ENCODE results near the gene ADISSP. TPM values are rescaled to one million over a fixed set of nuclear protein-coding genes. Genes with fewer than 3 reads are reported as not detected.

The ADISSP gene
- total and polyA plus RNA-seq, 2 of the 13 experiments (the other 11 are each of a cell fraction or from before 2014, with no cell fraction given) = 38.3 to 90.6 TPM

DNA sequence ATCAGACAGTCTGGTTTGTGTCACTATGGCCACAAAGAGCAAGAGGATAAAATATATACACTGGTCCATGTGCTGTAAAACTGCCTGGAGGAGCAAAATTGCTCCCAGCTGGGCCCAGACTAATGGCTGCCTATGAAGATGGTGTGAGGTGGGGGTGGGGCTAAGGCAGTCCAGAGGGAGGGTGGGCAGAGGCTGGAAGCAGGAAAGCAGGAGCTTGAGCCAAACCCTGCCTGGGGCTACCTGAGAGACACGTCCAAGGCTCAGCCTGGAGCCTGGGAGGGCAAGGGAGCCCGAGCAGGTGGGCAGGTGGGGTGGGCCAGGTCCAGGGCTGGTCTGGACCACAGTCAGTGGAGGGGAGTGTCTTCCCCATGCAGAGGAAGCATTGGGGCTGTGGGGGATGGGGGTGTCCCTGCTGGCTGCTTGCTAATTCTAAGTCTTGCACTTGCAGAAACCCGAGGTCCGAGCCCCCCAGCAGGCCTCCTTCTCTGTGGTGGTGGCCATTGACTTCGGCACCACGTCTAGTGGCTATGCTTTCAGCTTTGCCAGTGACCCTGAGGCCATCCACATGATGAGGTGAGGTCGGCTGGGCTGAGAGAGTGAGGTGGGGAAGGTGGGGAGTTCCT, 25.6 kb downstream of the ADISSP start:
- Histone ChIP-seq H3K9ac (ENCODE audit: insufficient read depth, low read depth, low read length) (no peak overlapping the region), H2AFZ (ENCODE audit: low read length) (no peak overlapping the region), H3K27ac (ENCODE audit: extremely low read length, insufficient read depth, low read length) (no peak overlapping the region), H3K9me3 (ENCODE audit: low read length) (no peaks in the 10 kb centered on the region), H4K20me1 (ENCODE audit: insufficient read depth, low read length) (no peaks in the 10 kb centered on the region), H3K36me3 (replicated peaks in 1 of 2; ENCODE audit: control insufficient read depth in 1 of 2, insufficient read depth in 2 of 2, low read length in 2 of 2) (no peaks in the 10 kb centered on the region), H3K79me2 (ENCODE audit: insufficient read depth, low read length) (no peaks in the 10 kb centered on the region), H3K4me1 (ENCODE audit: insufficient read depth, low read length) (peaks cover 62% of the 10 kb centered on the region), H3K27me3 (ENCODE audit: control insufficient read depth in 1 of 2, insufficient read depth in 2 of 2, low read length in 2 of 2) (peaks cover 10 to 36% of the 10 kb centered on the region in 2 experiments), H3K4me3 (replicated peaks in 1 of 3; ENCODE audit: insufficient read depth in 1 of 3, low read depth in 2 of 3, low read length in 3 of 3) (no peak overlapping the region), H3K4me2 (ENCODE audit: low read depth, low read length) (no peak overlapping the region)
- intact Hi-C loops (cut with micrococcal nuclease; ENCODE audit: unreplicated experiment) = no loop called here
- in situ Hi-C loops (cut with HindIII; ENCODE audit: extremely low pct_ligation_motif_present, low pct_unique_long_range_greater_than_20kb) = no loop called here
- ATAC-seq (no peak), DNase-seq (ENCODE audit: low spot score) (no peak), FAIRE-seq (no peak)
- ChIA-PET CTCF (ENCODE audit: low intra/inter-chr PET ratio, low total read pairs) (no interaction called here), POLR2A (interaction anchor here (2.7 kb wide), 1 partner anchor 8 kb away, joined by 13 read pairs; no protein-coding TSS in a partner anchor)
- no TSS peak for BruUV-seq (replicated peaks)
- 2% methylated on average over 4 of the region's 7 CpGs for WGBS (ENCODE audit: low lambda C conversion rate)
- TF ChIP-seq ZNF329 (CRISPR knock-in tag; IDR thresholded peaks at IDR 0.05; ENCODE audit: low read depth) = no peak
- peak; percentile 43; the same call in 1 of the 2 replicates for TF ChIP-seq NRL (CRISPR knock-in tag; IDR thresholded peaks at IDR 0.05; ENCODE audit: borderline replicate concordance)

DNA sequence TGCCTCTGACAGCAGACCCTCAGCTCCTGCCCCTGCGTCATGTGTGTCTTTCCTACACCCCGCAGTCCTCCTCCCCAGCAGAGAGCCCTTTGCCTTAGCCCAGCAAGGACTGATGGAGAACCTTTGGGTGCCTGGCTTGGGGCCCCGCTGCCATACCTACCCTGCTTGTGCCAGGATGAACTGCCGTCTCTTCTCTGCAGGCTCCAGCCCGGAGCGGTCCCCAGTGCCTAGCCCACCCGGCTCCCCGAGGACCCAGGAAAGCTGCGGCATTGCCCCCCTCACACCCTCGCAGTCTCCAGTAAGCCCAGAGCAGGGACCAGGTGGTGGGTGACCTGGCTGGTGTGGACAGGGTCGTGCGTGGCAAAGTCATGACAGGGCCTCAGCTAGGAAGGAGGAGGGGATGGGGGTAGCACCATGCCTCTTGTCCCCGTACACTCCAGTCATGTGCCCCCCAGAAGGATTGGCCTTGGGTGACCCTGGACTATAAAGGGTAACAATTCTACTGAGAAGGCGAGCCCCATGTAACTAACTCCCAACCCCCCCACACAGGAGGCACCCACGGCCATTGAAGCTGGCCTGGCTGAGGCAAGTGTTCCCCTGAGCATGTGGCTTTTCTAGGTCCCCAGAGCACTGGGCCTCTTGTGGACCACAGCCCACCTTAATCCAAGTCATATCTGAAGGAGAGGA, 26.8 kb downstream of the ADISSP start:
- CTCF ChIA-PET (ENCODE audit: low intra/inter-chr PET ratio, low total read pairs) = interaction anchor here (0.6 kb wide), 1 partner anchor 25 kb away, joined by 3 read pairs; no protein-coding TSS in a partner anchor
- no peaks in the 10 kb centered on the region for H3K36me3 ChIP-seq (replicated peaks in 1 of 2; ENCODE audit: control insufficient read depth in 1 of 2, insufficient read depth in 2 of 2, low read length in 2 of 2)
- 0 out of 2 replicates have a peak overlapping the region, but pooled peaks have one; percentile 2 for H3K9ac ChIP-seq (ENCODE audit: insufficient read depth, low read depth, low read length)
- no peaks in the 10 kb centered on the region for H3K9me3 ChIP-seq (ENCODE audit: low read length)
- no peaks in the 10 kb centered on the region for H4K20me1 ChIP-seq (ENCODE audit: insufficient read depth, low read length)
- peaks cover 57% of the 10 kb centered on the region for H3K4me1 ChIP-seq (ENCODE audit: insufficient read depth, low read length)
- POLR2A ChIA-PET = interaction anchor here (1.5 to 2.7 kb wide), 3 partner anchors 9 to 80 kb away, joined by 6 to 13 read pairs (median 7); partner anchors contain the start of genes ADISSP and AP5S1
- intact Hi-C loops (cut with micrococcal nuclease; ENCODE audit: unreplicated experiment) (no loop called here), in situ Hi-C loops (cut with HindIII; ENCODE audit: extremely low pct_ligation_motif_present, low pct_unique_long_range_greater_than_20kb) (no loop called here)
- WGBS (ENCODE audit: low lambda C conversion rate) = 59% methylated on average over 13 of the region's 15 CpGs
- DNase-seq (ENCODE audit: low spot score) (no peak), FAIRE-seq (no peak), ATAC-seq (no peak; the same call in 2 of the 3 replicates)
- no peak overlapping the region for H3K4me3 ChIP-seq (replicated peaks in 1 of 3; ENCODE audit: insufficient read depth in 1 of 3, low read depth in 2 of 3, low read length in 3 of 3)
- H3K79me2 ChIP-seq (ENCODE audit: insufficient read depth, low read length) = no peaks in the 10 kb centered on the region
- no TSS peak for BruUV-seq (replicated peaks)
- H3K27ac ChIP-seq (ENCODE audit: extremely low read length, insufficient read depth, low read length) = no peak overlapping the region
- H3K27me3 ChIP-seq (ENCODE audit: control insufficient read depth in 1 of 2, insufficient read depth in 2 of 2, low read length in 2 of 2) = peaks cover 7 to 29% of the 10 kb centered on the region in 2 experiments
- H2AFZ ChIP-seq (ENCODE audit: low read length) = peak overlapping the region; percentile 47
- peak overlapping the region; percentile 52 for H3K4me2 ChIP-seq (ENCODE audit: low read depth, low read length)
- TF ChIP-seq, protein P1, sequence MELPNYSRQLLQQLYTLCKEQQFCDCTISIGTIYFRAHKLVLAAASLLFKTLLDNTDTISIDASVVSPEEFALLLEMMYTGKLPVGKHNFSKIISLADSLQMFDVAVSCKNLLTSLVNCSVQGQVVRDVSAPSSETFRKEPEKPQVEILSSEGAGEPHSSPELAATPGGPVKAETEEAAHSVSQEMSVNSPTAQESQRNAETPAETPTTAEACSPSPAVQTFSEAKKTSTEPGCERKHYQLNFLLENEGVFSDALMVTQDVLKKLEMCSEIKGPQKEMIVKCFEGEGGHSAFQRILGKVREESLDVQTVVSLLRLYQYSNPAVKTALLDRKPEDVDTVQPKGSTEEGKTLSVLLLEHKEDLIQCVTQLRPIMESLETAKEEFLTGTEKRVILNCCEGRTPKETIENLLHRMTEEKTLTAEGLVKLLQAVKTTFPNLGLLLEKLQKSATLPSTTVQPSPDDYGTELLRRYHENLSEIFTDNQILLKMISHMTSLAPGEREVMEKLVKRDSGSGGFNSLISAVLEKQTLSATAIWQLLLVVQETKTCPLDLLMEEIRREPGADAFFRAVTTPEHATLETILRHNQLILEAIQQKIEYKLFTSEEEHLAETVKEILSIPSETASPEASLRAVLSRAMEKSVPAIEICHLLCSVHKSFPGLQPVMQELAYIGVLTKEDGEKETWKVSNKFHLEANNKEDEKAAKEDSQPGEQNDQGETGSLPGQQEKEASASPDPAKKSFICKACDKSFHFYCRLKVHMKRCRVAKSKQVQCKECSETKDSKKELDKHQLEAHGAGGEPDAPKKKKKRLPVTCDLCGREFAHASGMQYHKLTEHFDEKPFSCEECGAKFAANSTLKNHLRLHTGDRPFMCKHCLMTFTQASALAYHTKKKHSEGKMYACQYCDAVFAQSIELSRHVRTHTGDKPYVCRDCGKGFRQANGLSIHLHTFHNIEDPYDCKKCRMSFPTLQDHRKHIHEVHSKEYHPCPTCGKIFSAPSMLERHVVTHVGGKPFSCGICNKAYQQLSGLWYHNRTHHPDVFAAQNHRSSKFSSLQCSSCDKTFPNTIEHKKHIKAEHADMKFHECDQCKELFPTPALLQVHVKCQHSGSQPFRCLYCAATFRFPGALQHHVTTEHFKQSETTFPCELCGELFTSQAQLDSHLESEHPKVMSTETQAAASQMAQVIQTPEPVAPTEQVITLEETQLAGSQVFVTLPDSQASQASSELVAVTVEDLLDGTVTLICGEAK (IDR thresholded peaks at IDR 0.05) = no peak
- TF ChIP-seq, protein P1 (CRISPR knock-in tag; IDR thresholded peaks at IDR 0.05) = peak; percentile 28; the same call in 1 of the 2 replicates
- TF ChIP-seq HNRNPLL (IDR thresholded peaks at IDR 0.05; ENCODE audit: low read depth, low read length, poor library complexity, severe bottlenecking) = peak; percentile 16

Data from HepG2 (cell line).